Loucy (cell line): ENCODE results near the gene LENG9.

ENCODE experiments used
- CTCF ChIP-seq: fragments of 200-600 bp; sonication (generic); conservative IDR thresholded peaks from 2 replicates; pipeline ENCODE4 v1.5.1; 2014; ENCODE audit warnings: mild to moderate bottlenecking, antibody characterized with exemption, low read length
- EZH2phosphoT487 ChIP-seq: fragments of 200-600 bp; IDR thresholded peaks from 2 replicates; pipeline ENCODE4 v1.6.1; 2018; ENCODE audit warnings: antibody characterized with exemption, mild to moderate bottlenecking, moderate library complexity, borderline replicate concordance

GRCh38 chr19:54416695-54417491, 46.7 kb downstream of the LENG9 start:
- TF ChIP-seq CTCF: no peak
- TF ChIP-seq EZH2phosphoT487: no peak
